Measurements from ENCODE around the gene LENG9. TPM values are rescaled to one million over a fixed set of nuclear protein-coding genes. Genes with fewer than 3 reads are reported as not detected.

The LENG9 gene
- total RNA-seq, 4 donors from 2014 or later, result 2.6 to 9.1 (median 4.5) TPM

DNA sequence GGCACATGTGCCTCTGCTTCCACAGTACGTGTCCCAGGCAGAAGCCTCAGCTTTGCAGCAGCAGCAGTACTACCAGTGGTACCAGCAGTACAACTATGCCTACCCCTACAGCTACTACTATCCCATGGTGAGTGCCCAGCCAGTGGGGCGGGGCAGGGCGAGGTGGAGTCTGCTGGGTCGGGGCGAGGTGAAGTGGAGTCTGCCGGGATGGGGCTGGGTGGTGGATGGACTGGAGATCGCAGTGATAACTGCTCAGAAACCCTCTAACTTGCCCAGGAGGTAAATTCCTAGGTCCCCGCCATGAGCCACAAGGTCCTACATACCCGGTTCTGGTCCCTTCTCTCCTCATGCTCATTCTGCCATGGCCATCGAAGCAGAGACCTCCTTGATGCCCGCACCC, 11.0 kb downstream of the LENG9 start:
- ATAC-seq, result no peak
- H3K4me1 ChIP-seq, result peaks cover 3 to 59% (median 24%) of the 10 kb centered on the region in 3 donors
- WGBS, 2 donors (ENCODE audit: low coverage in 1 of 2), result 82 to 89% methylated on average over 5 to 7 of the region's 11 CpGs
- no peak for TF ChIP-seq POLR2A (IDR thresholded peaks at IDR 0.05)
- no peak for TF ChIP-seq POLR2AphosphoS5 (IDR thresholded peaks at IDR 0.05)
- no peak for TF ChIP-seq EP300 (IDR thresholded peaks at IDR 0.05)
- TF ChIP-seq, protein P1, sequence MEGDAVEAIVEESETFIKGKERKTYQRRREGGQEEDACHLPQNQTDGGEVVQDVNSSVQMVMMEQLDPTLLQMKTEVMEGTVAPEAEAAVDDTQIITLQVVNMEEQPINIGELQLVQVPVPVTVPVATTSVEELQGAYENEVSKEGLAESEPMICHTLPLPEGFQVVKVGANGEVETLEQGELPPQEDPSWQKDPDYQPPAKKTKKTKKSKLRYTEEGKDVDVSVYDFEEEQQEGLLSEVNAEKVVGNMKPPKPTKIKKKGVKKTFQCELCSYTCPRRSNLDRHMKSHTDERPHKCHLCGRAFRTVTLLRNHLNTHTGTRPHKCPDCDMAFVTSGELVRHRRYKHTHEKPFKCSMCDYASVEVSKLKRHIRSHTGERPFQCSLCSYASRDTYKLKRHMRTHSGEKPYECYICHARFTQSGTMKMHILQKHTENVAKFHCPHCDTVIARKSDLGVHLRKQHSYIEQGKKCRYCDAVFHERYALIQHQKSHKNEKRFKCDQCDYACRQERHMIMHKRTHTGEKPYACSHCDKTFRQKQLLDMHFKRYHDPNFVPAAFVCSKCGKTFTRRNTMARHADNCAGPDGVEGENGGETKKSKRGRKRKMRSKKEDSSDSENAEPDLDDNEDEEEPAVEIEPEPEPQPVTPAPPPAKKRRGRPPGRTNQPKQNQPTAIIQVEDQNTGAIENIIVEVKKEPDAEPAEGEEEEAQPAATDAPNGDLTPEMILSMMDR (IDR thresholded peaks at IDR 0.05), result no peak
- H3K9me3 ChIP-seq, result no peaks in the 10 kb centered on the region
- peaks cover 0 to 65% of the 10 kb centered on the region in 2 donors for H3K36me3 ChIP-seq
- H3K27me3 ChIP-seq, result no peaks in the 10 kb centered on the region
- H3K4me3 ChIP-seq, result no peak overlapping the region
- H3K27ac ChIP-seq, result no peak overlapping the region

DNA sequence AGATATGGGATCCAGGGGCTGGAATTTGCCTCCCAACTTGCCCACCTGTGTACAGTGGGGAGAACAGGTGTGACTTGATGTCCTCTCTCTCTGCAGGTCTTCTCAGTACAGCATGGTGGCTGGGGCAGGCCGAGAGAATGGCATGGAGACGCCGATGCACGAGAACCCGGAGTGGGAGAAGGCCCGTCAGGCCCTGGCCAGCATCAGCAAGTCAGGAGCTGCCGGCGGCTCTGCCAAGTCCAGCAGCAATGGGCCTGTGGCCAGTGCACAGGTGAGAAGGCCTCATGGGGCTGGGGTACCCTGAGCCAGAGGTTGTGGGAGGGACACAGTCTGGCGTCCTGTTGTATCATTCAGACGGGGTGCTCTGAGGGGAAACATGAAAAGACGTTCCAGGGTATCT, 11.6 kb downstream of the LENG9 start:
- no peak for ATAC-seq
- H3K4me1 ChIP-seq, result peaks cover 3 to 65% (median 30%) of the 10 kb centered on the region in 3 donors
- H3K9me3 ChIP-seq, result no peaks in the 10 kb centered on the region
- no peak for TF ChIP-seq POLR2AphosphoS5 (IDR thresholded peaks at IDR 0.05)
- TF ChIP-seq, protein P1 (IDR thresholded peaks at IDR 0.05), result no peak
- TF ChIP-seq POLR2A (IDR thresholded peaks at IDR 0.05), result no peak
- TF ChIP-seq EP300 (IDR thresholded peaks at IDR 0.05), result no peak
- H3K27ac ChIP-seq, result no peak overlapping the region
- H3K27me3 ChIP-seq, result no peaks in the 10 kb centered on the region
- H3K4me3 ChIP-seq, result no peak overlapping the region
- 81 to 86% methylated on average over 3 to 10 of the region's 11 CpGs for WGBS, 2 donors (ENCODE audit: low coverage in 1 of 2)
- H3K36me3 ChIP-seq, result peaks cover 0 to 58% of the 10 kb centered on the region in 2 donors

DNA sequence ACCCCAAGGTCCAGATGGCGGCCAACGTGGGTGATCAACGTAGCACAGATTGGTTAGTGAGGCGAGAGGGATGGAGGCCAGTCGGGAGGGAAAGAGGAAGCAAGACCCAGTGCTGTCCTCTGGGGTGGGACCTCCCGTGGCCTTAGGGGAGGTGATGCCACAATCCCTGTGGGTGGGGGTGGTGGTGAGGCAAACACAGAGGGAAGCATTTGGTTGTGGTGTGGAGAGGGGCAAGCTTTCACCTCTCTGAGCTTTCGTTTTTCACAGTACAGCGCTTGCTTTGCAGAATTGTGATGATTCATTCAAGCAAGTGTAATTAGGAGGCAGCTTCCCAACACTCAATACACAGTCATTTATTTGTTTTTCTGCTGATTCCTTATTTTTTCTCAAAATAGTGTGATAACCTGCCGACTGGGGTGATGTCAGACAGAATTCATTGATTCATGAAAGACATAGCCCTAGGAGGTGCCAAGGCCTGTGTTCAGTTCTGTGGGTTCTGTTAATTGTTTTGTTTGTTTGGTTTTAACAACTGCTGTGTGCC, 12.2 kb downstream of the LENG9 start:
- peaks cover 3 to 71% (median 30%) of the 10 kb centered on the region in 3 donors for H3K4me1 ChIP-seq
- no peak for ATAC-seq
- H3K36me3 ChIP-seq, result peaks cover 0 to 56% of the 10 kb centered on the region in 2 donors
- 47 to 66% methylated on average over 3 to 4 of the region's 9 CpGs for WGBS, 2 donors (ENCODE audit: low coverage in 1 of 2)
- no peaks in the 10 kb centered on the region for H3K9me3 ChIP-seq
- H3K27ac ChIP-seq, result peak overlapping the region in 1 of 4 donors; percentile 28
- no peaks in the 10 kb centered on the region for H3K27me3 ChIP-seq
- H3K4me3 ChIP-seq, result no peak overlapping the region
- TF ChIP-seq, protein P1 (IDR thresholded peaks at IDR 0.05), result no peak
- no peak for TF ChIP-seq POLR2A (IDR thresholded peaks at IDR 0.05)
- no peak for TF ChIP-seq EP300 (IDR thresholded peaks at IDR 0.05)
- TF ChIP-seq POLR2AphosphoS5 (IDR thresholded peaks at IDR 0.05), result no peak

DNA sequence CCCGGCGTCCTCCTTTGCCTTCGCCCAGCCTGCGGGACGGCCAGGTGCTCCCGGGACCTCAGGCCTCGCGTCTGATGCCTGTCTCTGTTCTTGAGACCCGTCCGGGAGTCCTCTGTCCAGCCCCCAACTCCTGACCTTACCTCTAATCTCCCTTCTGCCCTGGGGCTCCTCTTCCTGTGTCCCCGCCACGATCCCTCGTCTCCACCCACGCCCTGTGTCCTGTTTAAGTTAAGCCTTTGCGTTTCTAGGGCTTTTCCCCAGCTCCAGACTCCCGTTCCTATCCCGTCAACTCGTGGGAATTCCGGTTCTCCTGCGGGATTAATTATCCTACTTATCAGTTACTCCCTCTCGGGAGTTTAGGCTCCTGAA, 13.9 kb downstream of the LENG9 start:
- Histone ChIP-seq H3K4me3 (peak overlapping the region; percentile 73 to 83), H3K9me3 (no peaks in the 10 kb centered on the region), H3K4me1 (peaks cover 3 to 72% (median 30%) of the 10 kb centered on the region in 3 donors), H3K27ac (peak overlapping the region; percentile 90 to 97 (median 96)), H3K36me3 (peaks cover 0 to 56% of the 10 kb centered on the region in 2 donors), H3K27me3 (no peaks in the 10 kb centered on the region)
- TF ChIP-seq, protein P1 (IDR thresholded peaks at IDR 0.05), result no peak
- TF ChIP-seq POLR2A (IDR thresholded peaks at IDR 0.05) (no peak), EP300 (IDR thresholded peaks at IDR 0.05) (no peak), POLR2AphosphoS5 (IDR thresholded peaks at IDR 0.05) (no peak)
- 0% methylated on average over 11 to 20 of the region's 21 CpGs for WGBS, 2 donors (ENCODE audit: low coverage in 1 of 2)
- ATAC-seq, result no peak

Measured in gastroesophageal sphincter (tissue), 4 donors.